DOHH2 (cell line): ENCODE results near the gene ZNF469.

Experiments
- EZH2phosphoT487 ChIP-seq: fragments of 200-600 bp; sonication (generic); IDR thresholded peaks from 2 replicates; pipeline ENCODE4 v1.6.1; 2017; ENCODE audit warnings: borderline replicate concordance, mild to moderate bottlenecking, antibody characterized with exemption, low read length, moderate library complexity, mixed read lengths
- TF ChIP-seq, protein P1 (sequence below): fragments of 200-600 bp; sonication (generic); IDR thresholded peaks from one replicate; pipeline ENCODE4 v1.5.1; 2014; ENCODE audit warnings: antibody characterized with exemption, mild to moderate bottlenecking, low read depth, low read length; ENCODE audit not compliant: poor library complexity, severe bottlenecking

- TF ChIP-seq, protein P1, sequence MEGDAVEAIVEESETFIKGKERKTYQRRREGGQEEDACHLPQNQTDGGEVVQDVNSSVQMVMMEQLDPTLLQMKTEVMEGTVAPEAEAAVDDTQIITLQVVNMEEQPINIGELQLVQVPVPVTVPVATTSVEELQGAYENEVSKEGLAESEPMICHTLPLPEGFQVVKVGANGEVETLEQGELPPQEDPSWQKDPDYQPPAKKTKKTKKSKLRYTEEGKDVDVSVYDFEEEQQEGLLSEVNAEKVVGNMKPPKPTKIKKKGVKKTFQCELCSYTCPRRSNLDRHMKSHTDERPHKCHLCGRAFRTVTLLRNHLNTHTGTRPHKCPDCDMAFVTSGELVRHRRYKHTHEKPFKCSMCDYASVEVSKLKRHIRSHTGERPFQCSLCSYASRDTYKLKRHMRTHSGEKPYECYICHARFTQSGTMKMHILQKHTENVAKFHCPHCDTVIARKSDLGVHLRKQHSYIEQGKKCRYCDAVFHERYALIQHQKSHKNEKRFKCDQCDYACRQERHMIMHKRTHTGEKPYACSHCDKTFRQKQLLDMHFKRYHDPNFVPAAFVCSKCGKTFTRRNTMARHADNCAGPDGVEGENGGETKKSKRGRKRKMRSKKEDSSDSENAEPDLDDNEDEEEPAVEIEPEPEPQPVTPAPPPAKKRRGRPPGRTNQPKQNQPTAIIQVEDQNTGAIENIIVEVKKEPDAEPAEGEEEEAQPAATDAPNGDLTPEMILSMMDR = no peak
- TF ChIP-seq EZH2phosphoT487 = no peak
Measured at GRCh38 chr16:88345721-88346560, 36.8 kb upstream of the ZNF469 start.
